Right atrium auricular region (tissue), 2 donors: ENCODE results near the gene TDP1. TPM values are rescaled to one million over a fixed set of nuclear protein-coding genes. Genes with fewer than 3 reads are reported as not detected.

ENCODE experiments used
- DNase-seq: peaks from one replicate; pipeline ENCODE4 v3.0.0-alpha.2; 2019; ENCODE audit warnings: low spot score
- H3K27ac ChIP-seq, 2 donors: fragments of 200-600 bp; sonication (generic); 1 replicate in 1 of 2; 2 replicates in 1 of 2; pipeline ENCODE4 v1.5.1; 2016 to 2019
- H3K27me3 ChIP-seq, 2 donors: fragments of 200-600 bp; sonication (generic); one replicate each; pipeline versions ENCODE4 v1.5.1 to v1.6.0; 2017 to 2019
- H3K36me3 ChIP-seq: fragments of 200-600 bp; sonication (generic); one replicate; pipeline ENCODE4 v1.5.1; 2016
- H3K4me1 ChIP-seq, 2 donors: fragments of 200-600 bp; sonication (generic); one replicate each; pipeline versions ENCODE4 v1.5.1 to v1.6.0; 2017 to 2019
- H3K4me3 ChIP-seq, 2 donors: fragments of 200-600 bp; sonication (generic); 1 replicate in 1 of 2; 2 replicates in 1 of 2; pipeline ENCODE4 v1.5.1; 2017 to 2019; ENCODE audit warnings: mild to moderate bottlenecking in 1 of 2, moderate library complexity in 1 of 2
- H3K9me3 ChIP-seq, 2 donors: fragments of 200-600 bp; sonication (generic); one replicate each; pipeline ENCODE4 v1.5.1; 2019
- total RNA-seq, 2 donors: library from RNA; depleted of rRNA; stranded (reverse); fragments of >200 nt; gene quantifications; one replicate each; pipeline ENCODE4 v1.1.0, GENCODE V29; 2016
- TF ChIP-seq, protein P1 (sequence below), 2 donors: fragments of 200-600 bp; sonication (generic); IDR thresholded peaks; one replicate each; pipeline ENCODE4 v1.5.1; 2019; ENCODE audit warnings: antibody characterized with exemption in 2 of 2

The TDP1 gene
- total RNA-seq, 2 donors from 2014 or later = 1.6 to 2.8 TPM

GRCh38 chr14:90040411-90040810 is 84.7 kb downstream of the TDP1 start:
- no peak overlapping the region for H3K4me3 ChIP-seq
- H3K27ac ChIP-seq = no peak overlapping the region
- no peaks in the 10 kb centered on the region for H3K9me3 ChIP-seq
- DNase-seq = no peak
- no peaks in the 10 kb centered on the region for H3K4me1 ChIP-seq
- H3K36me3 ChIP-seq = no peaks in the 10 kb centered on the region
- H3K27me3 ChIP-seq = no peaks in the 10 kb centered on the region
- TF ChIP-seq, protein P1, sequence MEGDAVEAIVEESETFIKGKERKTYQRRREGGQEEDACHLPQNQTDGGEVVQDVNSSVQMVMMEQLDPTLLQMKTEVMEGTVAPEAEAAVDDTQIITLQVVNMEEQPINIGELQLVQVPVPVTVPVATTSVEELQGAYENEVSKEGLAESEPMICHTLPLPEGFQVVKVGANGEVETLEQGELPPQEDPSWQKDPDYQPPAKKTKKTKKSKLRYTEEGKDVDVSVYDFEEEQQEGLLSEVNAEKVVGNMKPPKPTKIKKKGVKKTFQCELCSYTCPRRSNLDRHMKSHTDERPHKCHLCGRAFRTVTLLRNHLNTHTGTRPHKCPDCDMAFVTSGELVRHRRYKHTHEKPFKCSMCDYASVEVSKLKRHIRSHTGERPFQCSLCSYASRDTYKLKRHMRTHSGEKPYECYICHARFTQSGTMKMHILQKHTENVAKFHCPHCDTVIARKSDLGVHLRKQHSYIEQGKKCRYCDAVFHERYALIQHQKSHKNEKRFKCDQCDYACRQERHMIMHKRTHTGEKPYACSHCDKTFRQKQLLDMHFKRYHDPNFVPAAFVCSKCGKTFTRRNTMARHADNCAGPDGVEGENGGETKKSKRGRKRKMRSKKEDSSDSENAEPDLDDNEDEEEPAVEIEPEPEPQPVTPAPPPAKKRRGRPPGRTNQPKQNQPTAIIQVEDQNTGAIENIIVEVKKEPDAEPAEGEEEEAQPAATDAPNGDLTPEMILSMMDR (IDR thresholded peaks at IDR 0.05) = no peak

DNA sequence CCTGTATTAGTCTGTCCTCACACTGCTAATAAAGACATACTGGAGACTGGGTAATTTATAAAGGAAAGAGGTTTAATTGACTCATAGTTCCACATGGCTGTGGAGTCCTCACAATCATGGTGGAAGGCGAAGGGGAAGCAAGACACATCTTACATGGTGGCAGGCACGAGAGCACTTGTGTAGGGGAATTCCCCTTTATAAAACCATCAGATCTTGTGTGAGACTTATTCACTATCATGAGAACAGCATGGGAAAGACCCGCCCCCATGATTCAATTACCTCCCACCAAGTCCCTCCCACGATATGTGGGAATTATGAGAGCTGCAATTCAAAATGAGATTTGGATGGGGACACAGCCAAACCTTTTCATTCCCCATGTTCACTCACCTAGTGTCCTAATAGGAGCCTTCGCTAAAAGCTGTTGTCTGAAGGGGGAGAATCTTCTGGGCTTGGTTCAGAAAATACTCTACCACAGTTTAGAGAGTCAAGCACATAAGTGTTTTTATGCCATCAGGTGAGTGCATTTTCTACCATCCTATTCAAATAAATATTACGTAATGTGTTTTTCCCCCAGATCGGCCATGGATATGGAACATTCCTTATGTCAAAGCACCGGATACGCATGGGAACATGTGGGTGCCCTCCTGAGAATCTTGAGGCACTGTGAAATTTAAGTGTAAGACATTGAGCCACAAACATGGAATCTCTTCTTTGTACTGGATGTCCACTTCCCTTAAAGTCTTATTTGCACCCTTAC is 86.9 kb downstream of the TDP1 start:
- Histone ChIP-seq H3K4me3 (no peak overlapping the region), H3K27me3 (no peaks in the 10 kb centered on the region), H3K9me3 (no peaks in the 10 kb centered on the region), H3K36me3 (no peaks in the 10 kb centered on the region), H3K27ac (no peak overlapping the region), H3K4me1 (no peaks in the 10 kb centered on the region)
- TF ChIP-seq, protein P1 (IDR thresholded peaks at IDR 0.05) = no peak
- no peak for DNase-seq

- no peaks in the 10 kb centered on the region for H3K9me3 ChIP-seq
- H3K27ac ChIP-seq = no peak overlapping the region
- no peaks in the 10 kb centered on the region for H3K4me1 ChIP-seq
- TF ChIP-seq, protein P1 (IDR thresholded peaks at IDR 0.05) = no peak
- H3K36me3 ChIP-seq = no peaks in the 10 kb centered on the region
- no peaks in the 10 kb centered on the region for H3K27me3 ChIP-seq
- DNase-seq = no peak
- H3K4me3 ChIP-seq = no peak overlapping the region
These were observed 89.9 kb downstream of the TDP1 start for GRCh38 chr14:90045616-90046015.

- H3K4me1 ChIP-seq = no peaks in the 10 kb centered on the region
- H3K36me3 ChIP-seq = no peaks in the 10 kb centered on the region
- H3K27me3 ChIP-seq = no peaks in the 10 kb centered on the region
- no peaks in the 10 kb centered on the region for H3K9me3 ChIP-seq
- DNase-seq = no peak
- TF ChIP-seq, protein P1 (IDR thresholded peaks at IDR 0.05) = no peak
- H3K27ac ChIP-seq = no peak overlapping the region
- H3K4me3 ChIP-seq = no peak overlapping the region
These were observed 93.7 kb downstream of the TDP1 start for GRCh38 chr14:90049390-90049789.

GRCh38 chr14:90050271-90050670 is 94.5 kb downstream of the TDP1 start:
- TF ChIP-seq, protein P1 (IDR thresholded peaks at IDR 0.05) = no peak
- Histone ChIP-seq H3K4me1 (no peaks in the 10 kb centered on the region), H3K9me3 (no peaks in the 10 kb centered on the region), H3K27me3 (no peaks in the 10 kb centered on the region), H3K27ac (no peak overlapping the region), H3K4me3 (no peak overlapping the region), H3K36me3 (no peaks in the 10 kb centered on the region)
- no peak for DNase-seq

- no peaks in the 10 kb centered on the region for H3K36me3 ChIP-seq
- TF ChIP-seq, protein P1 (IDR thresholded peaks at IDR 0.05) = no peak
- no peak for DNase-seq
- H3K4me1 ChIP-seq = no peaks in the 10 kb centered on the region
- no peaks in the 10 kb centered on the region for H3K9me3 ChIP-seq
- H3K4me3 ChIP-seq = no peak overlapping the region
- no peak overlapping the region for H3K27ac ChIP-seq
- H3K27me3 ChIP-seq = no peaks in the 10 kb centered on the region
These were observed 97.3 kb downstream of the TDP1 start for GRCh38 chr14:90053044-90053443.
